Globus pallidus (tissue), 1 donor: ENCODE results near the gene MGLL.

Experiments
- DNase-seq: peaks from one replicate; pipeline ENCODE4 v3.0.0-alpha.2; 2015; ENCODE audit warnings: low spot score

The MGLL gene

DNA sequence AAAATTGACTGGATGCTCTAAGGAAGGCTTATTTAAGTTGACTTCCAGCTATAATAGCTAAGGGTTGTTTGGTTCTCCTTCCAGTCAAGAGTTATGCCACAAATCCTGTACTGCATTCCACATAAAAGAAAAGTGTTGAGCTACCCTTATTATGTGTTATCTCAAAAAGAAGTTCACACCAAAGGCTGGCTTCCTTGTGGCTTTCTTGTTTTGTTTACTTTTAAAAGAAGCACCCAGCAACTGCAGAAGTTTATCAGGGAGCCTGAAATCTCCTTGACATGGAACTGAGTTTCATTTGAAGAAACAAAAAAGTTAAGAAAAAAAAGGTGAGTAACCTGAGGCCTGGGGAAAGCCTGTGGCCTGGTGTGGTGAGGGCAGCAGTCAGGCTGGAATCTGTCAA lies 10.2 kb downstream of the MGLL start:
- no peak for DNase-seq

DNA sequence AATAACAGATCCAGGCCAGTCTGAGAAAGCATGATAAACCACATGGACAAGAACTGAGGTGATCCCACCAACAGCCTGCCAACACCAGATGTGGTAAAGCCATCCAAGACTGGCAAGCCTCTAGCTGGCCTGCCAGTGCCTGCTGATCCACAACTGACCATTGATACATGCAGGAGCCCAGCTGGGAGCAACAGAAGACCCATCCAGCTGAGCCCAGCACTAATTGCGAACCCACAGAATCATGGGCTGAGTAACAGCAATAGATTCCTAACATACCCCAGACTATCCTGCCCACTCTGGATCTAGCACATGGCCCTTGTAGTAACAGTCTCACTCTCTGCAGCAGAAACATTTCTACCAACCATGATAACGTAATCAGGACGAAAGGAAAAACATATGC lies 10.6 kb downstream of the MGLL start:
- DNase-seq = no peak

DNA sequence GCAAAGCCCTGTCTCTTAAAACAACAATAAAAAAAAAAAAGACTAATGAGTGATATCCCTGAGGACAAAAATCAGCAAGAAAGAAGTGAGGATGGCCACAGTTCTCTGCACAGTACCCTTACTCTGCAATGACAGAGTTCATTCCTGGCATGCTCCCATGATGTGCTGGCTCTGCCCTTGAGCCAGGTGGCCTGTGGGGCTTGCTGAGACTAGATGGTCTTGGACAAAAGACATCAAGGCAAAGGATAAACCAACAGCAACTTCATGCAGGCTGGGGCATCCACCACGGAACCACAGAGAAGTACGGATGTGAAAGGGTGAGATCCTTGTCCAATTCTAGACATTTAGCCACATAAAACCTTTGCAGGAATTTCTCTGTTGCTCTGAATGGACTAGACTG lies 12.7 kb downstream of the MGLL start:
- DNase-seq = no peak

DNA sequence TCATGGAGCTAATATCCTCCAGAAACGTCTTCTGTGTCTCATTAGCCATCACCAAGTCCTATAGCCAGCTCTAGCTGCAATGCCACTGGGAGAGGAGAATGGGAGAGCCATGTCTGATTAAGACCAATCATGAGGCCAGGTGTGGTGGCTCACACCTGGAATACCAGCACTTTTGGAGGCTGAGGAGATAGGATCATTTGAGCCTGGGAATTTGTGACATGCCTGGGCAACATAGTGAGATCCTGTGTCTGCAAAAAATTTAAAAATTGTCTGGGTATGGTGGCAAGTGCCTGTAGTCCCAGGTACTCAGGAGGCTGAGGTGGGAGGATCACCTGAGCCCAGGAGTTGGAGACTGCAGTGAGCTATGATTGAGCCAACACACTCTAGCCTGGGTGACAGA lies 13.1 kb downstream of the MGLL start:
- no peak for DNase-seq

DNA sequence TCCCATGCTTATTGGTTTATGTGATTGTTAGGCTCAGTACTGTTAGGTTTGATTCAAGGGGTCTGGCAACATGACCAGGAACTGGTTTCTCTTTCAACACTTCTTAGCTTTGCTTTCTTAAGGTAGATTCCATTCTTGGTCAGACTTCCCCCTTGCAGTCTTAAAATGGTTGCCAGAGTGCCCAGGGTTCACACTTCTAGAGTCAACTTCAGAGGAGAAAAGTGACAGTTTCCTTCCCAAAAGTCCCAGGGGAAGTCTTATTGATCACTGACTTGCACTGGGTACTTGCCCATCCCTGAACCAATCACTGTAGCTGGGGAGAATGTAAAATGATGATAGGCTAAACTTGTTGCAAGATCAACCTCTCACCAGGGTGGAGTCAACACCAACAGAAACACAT lies 14.1 kb downstream of the MGLL start:
- DNase-seq = no peak

DNA sequence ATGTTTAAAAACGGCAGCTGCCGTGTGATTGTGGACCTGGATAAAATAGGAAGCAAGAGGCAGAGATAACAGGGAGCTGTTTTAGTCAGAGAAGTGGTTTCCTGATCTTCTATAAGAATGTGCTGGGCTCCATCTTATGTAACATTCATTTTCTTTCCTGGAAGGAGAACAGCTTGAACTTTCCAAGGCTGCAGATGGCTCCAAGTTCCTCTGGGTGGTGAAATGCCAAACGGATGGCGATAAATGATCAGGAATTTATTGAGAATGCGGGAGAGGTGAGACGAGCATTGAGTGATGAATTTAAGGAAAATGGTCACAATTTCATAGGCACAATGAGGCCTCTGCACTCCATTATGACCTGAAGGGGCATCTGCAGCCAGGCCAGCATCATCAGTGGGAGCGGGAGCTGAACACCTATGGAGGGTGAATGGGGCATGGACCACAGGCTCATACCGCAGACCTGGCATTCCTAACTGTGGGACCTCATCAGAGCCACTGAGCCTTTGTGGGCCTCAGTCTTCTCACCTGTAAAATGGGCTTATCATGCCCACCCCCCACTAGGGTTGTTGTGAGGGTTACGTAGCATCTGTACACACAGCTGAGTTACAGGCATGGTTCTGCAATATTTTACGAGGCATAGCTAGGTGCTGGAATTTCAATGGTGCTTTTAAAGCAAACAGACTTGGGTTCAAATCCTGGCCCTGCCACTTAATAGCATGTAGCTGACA lies 17.1 kb downstream of the MGLL start:
- no peak for DNase-seq

DNA sequence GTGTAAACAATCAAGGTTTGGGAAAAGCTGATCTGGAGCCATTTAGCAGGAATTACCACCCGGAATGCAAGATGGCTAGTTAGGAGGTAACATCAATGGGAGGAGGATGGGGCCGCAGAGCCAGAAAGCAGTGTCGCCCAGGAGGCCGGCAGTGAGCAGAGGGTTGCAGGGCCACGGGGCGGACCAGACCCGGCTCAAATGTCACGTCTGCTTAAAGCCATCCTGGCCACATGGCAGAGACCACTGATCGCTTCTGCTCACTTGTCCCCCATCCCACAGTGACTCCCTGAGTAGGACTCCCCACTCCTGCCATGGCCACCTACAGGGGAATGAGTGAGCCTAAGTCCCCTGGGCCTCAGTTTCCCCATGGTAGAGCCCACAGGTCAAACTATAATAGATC lies 18.2 kb downstream of the MGLL start:
- no peak for DNase-seq

DNA sequence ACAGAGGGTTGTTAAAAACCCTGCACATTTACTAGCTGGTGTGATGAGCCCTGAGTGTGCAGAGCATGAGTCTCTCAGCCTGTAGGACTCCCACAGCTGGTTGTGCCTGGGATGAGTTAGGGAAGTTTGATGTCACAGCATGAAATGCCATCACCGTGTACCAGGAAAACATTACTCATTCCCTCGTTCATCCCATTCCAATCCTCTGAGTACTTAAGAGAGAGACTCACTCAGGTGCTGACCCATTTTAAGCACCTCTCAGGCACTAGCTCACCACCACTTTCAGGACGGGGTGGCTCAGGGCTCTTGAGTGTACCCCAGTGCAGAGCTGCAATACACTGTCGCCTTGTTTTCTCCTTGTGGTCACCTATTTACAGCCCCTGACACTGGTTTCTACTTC lies 18.7 kb downstream of the MGLL start:
- no peak for DNase-seq

DNA sequence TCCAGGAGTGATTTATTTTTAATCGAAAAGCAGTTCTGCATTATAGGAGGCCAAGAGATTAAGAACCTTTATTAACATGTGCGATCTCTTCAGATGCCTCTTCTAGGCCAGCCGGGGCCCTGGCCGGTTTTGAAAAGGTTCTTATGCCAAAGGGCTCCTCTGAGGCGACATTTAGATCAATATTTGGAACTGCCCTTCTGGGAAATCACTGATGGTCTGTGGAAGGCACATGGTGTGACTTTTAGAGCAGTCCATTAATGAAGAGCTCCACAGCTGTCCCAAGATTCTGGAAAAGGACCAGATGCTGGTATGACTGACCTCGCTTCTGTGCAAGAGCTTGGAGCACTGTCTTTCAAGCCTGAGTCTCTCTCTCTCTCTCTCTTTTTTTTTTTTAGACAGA lies 19.7 kb downstream of the MGLL start:
- no peak for DNase-seq

DNA sequence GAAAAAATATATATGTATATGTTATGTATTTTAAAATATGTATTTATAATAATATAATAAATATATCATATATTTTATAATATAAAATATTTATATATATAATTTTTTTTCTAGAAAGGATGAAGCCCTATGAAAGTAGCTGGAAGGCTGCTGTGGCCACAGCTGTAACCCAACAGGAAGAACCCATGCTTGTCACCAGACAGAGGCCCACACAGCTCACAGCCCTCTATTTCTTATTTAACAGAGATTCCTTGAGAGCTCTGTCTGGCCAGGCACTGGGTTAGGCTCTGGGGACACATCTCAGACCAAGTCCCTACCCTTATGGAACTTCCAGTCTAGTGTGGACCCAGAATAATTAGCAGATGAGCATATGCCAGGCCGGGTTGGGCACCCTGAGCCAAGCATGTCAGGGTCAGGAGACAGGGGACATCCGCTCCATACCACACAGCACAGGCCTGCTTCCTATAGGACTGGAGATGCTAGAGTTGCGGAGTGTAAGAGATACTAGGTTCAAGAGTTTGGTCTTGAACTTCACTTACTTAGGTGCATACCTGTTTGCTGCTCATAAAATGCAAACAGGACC lies 20.5 kb downstream of the MGLL start:
- no peak for DNase-seq

DNA sequence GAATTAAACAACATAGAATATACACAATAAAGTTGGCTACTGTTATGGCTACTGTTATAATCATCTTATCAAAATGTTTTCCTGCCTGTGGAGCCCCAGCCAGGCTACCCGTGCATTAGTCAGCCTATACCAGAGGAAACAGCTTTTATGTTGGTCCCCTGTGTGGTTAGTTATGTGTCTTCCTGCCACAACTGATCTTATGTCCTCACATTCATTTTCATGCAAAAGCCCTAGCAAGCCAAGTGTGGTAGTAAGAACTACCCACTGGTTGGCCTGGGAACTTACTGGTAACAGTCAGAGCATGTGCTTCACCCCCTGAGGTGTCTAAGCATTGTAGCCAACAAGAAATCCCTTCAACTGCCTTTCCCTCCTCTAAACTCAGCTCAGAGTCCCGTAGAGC lies 21.8 kb downstream of the MGLL start:
- DNase-seq = no peak

DNA sequence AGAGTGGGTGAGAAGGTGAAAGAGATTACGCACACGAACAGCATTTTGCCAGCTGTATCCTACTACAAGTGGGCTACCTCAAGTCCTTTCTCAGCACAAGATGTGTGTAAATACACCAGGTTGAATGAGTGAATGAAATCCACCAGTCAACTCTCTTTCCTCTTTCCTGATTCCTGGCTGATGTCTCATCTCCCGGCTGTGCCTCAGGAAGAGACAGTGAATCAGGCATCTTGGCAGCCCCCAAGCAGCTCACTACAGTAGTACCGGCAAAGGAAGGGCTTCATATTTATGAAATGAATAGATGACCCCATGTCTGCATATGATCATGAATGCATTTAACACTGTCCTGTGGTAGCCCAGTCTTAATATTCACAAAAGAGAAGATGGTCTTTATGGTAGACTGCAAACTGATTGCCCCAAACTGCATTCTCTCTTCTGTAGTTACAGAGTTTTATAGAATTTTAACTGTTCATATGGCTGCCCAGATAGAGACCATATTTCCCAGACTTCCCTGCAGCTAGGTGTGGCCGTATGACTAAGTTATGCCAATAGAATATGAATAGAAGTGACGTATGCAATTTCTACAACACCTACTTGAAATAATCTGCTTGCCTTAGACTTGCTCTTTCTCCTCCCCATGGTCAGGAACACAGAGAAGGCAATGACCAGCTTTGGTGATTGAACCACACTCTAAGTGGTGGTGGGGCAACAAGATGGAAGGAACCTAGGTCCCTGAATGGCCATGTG lies 22.7 kb downstream of the MGLL start:
- DNase-seq = no peak

DNA sequence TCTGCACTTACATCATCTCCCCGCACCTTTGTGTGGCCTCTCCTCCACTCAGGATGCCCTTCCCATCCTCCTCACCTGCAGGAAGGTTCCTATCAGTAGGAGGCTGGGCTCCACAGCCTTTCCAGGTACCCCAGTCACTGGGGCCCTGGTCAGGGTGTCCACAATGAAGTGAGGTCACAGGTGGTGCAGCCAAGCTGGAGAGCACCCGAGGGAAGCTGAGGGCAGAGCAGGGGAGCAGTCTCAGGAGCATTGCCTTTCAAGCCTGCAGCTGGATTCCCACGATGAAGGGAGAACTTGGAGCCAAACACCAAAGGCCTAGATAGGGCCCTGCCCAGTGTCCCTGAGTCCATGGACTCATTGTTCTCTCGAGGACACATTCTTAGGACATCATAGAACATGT lies 23.6 kb downstream of the MGLL start:
- DNase-seq = no peak

DNA sequence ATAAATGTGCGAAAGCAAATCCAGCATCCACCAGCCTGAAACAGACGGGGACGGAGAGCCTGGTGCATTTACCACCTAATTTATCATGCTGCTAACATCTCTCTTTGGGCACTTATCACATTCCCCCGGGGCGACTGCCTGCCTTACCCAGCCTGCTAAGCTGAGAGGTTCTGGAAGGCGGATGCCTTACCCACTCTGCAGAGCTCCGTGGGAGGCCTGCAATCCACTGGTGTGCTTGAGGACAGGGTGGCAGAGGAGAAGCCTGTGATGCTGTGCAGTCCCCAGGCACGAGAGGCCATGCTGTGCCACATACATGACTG lies 25.5 kb downstream of the MGLL start:
- DNase-seq = no peak

DNA sequence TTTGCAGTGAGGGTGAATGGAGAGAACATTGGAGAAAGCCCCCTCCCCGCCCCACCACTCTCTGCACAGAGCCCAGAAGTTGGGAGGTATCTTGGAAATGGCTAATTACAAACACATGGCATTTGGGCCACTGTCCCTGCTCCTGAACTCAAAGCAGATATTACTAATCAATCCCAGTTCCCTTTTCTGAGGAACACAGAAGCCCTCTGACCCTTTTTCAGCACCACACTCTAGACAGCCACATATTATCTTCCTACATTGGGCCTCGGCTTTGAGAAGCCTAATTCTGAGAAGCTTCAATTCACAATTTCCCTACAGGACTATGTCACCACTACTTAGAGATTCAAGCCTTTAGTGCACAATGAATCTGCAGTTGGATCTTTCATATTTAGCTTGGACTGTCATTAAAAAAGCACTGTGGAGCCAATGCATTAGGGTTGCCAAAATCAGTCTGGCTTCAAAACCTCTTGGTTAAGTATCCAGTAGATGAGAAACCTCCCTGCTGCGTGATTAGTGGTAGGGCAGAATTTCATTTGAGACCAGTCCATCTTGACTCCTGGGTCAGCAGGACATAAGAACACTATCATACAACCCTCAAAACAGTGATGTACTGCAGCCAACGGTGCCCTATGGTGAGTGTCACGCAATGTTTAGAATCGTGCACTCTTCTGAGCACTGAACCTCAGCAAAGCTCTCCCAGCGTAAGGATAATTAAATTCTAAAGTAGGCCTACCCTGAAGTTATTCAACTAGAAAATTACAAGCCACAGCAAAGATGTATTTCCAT lies 26.1 kb downstream of the MGLL start:
- DNase-seq = no peak

DNA sequence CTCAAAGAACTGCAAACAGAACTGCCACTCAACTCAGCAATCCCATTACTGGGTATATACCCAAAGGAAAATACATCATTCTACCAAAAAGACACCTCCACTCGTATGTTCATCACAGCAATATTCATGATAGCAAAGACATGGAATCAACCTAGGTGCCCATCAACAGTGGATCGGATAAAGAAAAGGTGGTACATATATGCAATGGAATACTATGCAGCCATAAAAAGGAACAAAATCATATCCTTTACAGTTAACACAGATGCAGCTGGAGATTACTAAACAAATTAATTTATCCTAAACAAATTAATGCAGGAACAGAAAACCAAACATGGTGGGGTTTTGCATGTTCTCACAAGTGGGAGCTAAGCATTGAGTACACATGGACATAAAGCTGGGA lies 27.3 kb downstream of the MGLL start:
- no peak for DNase-seq

DNA sequence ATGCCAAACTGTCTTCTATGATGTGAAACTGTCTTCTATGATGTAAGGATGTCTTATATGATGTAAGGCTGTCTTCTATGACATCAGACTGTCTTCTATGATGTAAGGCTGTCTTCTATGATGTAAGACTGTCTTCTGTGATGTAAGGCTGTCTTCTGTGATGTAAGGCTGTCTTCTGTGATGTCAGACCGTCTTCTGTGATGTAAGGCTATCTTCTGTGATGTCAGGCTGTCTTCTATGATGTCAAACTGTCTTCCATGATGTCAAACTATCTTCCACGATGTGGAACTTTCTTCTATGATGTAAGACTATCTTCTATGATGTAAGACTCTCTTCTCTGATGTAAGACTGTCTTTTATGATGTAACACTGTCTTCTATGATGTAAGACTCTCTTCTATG lies 27.9 kb downstream of the MGLL start:
- no peak for DNase-seq

DNA sequence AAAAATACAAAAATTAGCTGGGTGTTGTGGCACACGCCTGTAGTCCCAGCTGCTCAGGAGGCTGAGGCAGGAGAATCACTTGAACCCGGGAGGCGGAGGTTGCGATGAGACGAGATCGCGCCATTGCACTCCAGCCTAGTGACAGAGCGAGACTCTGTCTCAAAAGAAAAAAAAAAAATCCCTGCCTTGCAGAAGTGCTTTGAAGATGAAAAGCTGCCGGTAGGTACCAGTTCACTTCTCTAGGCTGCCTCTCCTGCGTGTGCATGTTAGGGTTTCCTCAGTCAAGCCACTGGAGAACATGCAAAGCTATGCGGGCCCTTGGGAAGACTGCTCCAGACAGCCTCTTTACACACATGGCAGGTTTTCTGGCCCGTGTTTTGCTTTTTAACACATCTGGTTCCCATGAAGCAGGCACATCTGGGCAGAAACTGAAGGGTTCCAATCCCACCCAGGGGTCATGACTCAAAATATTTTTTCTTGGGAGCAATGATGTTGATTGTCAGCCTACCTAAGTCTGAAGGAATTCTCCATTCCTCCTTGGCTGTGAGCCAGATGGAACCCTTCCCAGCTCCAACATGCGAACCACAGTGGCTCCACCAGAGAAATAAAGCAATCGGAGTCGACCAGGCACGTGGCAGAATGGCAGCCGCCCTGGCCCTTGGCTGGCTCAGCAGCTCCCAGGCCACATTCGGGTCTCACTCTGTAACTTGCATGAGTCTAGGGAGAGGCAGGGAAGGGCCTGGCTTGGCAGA lies 29.6 kb downstream of the MGLL start:
- no peak for DNase-seq

DNA sequence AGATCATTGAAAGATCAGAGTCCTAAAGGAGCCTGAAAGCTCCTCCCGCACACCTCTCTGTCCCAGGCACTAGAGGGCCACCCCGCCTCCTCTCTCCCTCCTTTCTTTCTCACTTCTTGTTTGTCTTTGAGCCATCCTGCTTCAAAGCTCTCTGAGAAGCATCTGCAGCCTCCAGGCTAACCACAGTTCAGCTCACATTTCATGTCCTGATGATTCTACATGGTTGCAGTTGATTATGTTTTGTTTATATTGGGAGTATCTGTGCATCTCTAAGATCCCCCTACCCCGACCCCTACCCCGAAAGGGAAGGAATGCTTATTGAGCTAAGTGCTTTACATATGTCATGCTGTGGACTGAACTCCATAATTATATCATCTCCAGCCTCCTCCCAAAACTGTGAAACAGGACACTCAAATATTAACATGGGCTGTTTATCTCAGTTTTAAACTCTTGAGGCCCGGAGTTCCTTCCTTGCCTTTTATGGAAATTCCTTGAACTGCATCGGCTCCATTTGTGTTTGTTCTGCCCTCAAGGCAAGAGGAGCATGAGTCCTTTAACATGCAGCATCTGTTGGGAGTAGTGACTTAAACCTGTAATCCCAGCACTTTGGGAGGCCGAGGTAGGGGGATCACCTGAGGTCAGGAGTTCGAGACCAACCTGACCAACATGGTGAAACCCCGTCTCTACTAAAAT lies 30.9 kb downstream of the MGLL start:
- DNase-seq = no peak

DNA sequence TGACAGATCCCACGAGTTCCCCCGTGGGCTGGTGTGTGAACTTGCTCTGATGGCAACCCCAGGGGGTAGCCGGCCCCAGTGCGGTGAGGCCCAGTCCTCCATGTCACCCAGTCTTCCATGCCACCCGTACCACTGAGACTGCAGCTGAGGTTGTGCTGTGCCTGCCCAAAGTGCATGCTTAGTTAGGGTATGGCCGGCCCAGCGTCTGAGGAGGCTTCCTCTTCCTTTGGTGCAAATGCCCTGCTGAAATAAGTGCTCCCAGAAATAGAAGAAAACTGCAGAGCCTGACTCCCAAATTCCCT lies 31.5 kb downstream of the MGLL start:
- DNase-seq = no peak

DNA sequence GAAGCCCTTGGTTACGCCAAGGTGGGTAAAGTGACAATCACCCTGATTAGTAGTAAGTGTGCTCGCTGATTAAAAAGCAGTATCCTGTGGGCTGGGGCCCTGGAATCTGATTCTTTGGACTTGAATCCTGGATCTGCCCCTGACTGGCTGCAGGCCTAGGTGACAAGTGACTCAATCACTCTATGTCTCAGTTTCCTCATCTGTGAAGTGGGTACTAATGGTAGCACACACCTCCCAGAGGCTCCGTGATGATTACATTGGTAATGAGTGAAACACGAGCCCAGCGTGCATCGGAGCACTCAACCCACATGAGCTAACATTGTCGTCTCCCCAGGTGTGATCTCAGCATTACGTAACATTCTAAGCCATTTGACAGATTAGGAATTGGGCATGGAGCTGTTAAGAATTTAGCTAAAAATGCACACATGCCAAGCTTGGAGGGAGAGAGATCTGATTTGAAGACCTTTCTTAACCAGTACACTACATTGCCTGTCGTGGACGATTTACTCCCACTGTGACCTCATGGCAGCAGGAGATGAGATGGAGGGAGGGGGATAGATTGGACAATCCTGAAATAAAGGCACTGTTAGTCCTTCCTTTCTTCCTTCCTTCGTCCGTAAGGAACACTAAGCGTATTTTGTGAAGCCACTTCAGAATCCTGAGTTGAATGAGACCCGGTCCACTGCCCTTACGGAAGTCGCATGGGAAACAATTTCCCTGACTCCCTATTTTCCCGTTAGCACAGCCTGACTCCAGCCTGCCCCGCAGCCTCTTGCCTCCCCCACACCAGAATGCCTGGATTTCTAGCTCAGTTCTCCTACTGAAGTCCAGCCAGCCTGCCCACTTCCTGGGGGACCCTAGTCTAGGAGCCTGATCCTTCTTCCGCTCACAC lies 32.1 kb downstream of the MGLL start:
- DNase-seq = no peak
